NB4 (cell line): ENCODE results near the gene STOML1.

Experiments
- DNase-seq: peaks from one replicate; pipeline ENCODE4 v3.0.0; 2010; ENCODE audit warnings: low read depth
- H3K4me3 ChIP-seq: one replicate; pipeline ENCODE4 v1.5.1; 2011; ENCODE audit warnings: mild to moderate bottlenecking, low read depth, low read length, moderate library complexity
- CTCF ChIP-seq: IDR thresholded peaks from one replicate; pipeline ENCODE4 v1.5.1; 2012; ENCODE audit warnings: low read depth, low read length
- MYC ChIP-seq: IDR thresholded peaks from 2 replicates; pipeline ENCODE4 v1.6.1; 2011; ENCODE audit warnings: low read depth, low read length
- POLR2A ChIP-seq: IDR thresholded peaks from 2 replicates; pipeline ENCODE4 v1.6.1; 2011; ENCODE audit warnings: mild to moderate bottlenecking; ENCODE audit not compliant: insufficient read length; ENCODE audit errors: extremely low read depth
- TF ChIP-seq, protein P1 (sequence below): IDR thresholded peaks from 2 replicates; pipeline ENCODE4 v1.6.1; 2011; ENCODE audit warnings: low read depth, low read length

Gene STOML1

DNA sequence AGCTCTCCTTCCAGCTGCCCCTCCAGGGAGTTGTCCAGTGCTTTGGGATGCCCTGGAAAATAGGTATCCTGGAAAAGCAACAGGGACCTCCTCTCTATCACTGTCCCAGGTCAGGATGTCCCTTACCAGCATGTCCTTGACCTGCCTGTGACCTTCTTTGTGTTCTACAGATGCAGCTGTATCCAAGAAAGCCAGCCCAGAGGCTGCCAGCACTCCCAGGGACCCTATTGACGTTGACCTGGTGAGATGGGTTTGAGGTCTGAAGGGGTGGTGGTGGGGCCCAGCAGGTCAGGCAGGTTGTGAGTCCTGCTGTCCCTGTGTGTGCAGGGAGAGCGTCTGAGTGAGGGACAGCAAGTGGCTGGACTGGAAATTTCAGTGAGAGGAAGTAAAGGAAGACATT is 32.6 kb upstream of the STOML1 start:
- H3K4me3 ChIP-seq = no peak overlapping the region
- DNase-seq = no peak
- no peak for TF ChIP-seq MYC
- no peak for TF ChIP-seq CTCF
- TF ChIP-seq, protein P1, sequence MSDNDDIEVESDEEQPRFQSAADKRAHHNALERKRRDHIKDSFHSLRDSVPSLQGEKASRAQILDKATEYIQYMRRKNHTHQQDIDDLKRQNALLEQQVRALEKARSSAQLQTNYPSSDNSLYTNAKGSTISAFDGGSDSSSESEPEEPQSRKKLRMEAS = no peak
- TF ChIP-seq POLR2A = no peak

DNA sequence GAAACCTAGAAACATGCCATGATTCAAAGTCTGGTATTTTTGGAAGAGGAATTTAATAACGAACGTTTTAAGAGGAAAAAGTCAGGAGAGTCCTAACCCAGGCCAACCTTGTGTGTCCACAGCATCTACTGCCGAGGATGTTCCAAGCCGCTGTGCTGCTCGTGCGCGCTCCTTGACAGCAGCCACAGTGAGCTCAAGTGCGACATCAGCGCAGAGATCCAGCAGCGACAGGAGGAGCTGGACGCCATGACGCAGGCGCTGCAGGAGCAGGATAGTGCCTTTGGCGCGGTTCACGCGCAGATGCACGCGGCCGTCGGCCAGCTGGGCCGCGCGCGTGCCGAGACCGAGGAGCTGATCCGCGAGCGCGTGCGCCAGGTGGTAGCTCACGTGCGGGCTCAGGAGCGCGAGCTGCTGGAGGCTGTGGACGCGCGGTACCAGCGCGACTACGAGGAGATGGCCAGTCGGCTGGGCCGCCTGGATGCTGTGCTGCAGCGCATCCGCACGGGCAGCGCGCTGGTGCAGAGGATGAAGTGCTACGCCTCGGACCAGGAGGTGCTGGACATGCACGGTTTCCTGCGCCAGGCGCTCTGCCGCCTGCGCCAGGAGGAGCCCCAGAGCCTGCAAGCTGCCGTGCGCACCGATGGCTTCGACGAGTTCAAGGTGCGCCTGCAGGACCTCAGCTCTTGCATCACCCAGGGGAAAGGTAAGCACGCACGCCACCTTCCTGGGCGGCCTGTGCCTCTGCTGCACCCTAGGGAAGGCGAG is 30.8 kb upstream of the STOML1 start:
- no peak overlapping the region for H3K4me3 ChIP-seq
- no peak for DNase-seq
- TF ChIP-seq CTCF = no peak

DNA sequence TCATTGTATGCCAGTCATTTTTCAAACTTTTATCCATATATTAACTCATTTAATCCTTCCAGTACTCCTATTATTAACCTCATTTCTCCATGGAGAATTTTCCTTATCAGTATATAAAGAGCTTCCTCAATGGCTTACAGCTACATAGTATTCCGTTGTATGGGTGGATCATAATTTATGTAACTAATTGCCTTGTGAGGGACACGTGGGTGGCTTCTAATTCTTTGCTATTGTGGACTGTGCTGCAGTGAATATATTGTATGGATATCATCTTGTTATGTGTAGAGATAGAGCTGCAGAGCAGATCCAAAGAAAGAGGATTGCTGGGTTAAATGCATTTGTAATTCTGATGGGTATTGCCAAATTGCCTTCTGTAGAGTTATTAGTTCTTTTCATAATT is 27.6 kb upstream of the STOML1 start:
- no peak for TF ChIP-seq MYC
- TF ChIP-seq, protein P1 = no peak
- TF ChIP-seq POLR2A = no peak
- TF ChIP-seq CTCF = no peak
- no peak overlapping the region for H3K4me3 ChIP-seq
- no peak for DNase-seq

DNA sequence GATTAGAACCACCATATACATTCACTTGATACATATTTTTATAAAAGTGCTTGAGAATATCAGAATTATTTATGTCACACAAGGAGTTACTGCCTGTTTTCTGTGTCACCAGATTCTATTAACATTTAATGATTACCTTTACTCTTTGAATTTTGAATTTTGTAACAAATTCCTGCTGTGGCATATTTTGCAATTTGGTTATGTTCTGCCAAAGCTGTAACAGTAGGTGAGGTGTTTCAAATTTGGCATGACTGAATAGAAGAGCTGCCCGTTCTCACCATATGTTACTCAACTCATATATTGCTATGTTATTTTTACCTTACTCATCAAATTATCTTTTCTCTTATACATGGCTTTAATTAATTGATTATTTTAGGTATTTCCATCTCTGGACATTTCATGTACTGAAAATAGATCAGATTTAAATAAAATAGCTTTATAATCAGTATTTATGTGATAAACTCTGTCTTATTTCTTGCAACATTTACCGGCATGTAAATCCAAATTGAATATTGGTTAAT is 21.3 kb upstream of the STOML1 start:
- no peak for DNase-seq
- no peak for TF ChIP-seq CTCF
- no peak for TF ChIP-seq POLR2A
- TF ChIP-seq, protein P1 = no peak
- no peak for TF ChIP-seq MYC
- no peak overlapping the region for H3K4me3 ChIP-seq

- no peak for TF ChIP-seq POLR2A
- no peak for TF ChIP-seq MYC
- TF ChIP-seq, protein P1 = no peak
- no peak for TF ChIP-seq CTCF
- no peak overlapping the region for H3K4me3 ChIP-seq
- DNase-seq = no peak
Measured at GRCh38 chr15:74011610-74012009, 19.5 kb upstream of the STOML1 start.
